ENCODE measurements around the gene FAM83C.

The FAM83C gene

DNA sequence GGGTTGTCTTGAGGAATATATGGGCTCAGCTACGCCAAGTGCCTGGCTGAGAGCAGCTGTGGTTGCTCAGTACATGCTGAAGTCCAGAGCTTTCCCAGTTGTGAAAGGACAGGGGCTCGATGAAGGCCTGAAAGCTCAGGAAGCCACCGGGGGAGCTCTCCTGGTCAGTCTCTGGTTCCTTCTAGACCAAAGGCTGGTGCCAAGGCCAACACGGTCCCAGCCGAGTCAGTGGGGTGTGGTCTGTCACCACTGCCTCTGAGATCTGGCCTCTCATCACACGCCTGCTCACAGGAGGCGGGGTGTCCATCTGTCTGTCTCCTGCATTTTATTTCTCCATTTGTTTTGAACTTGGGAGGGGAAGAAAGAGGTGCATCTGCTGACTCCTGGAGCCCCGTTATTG lies 4.9 kb upstream of the FAM83C start:
- no peak for DNase-seq

- no peak for DNase-seq
Measured at GRCh38 chr20:35296101-35296554, 3.9 kb upstream of the FAM83C start.

GRCh38 chr20:35295674-35296073 lies 3.4 kb upstream of the FAM83C start:
- no peak for DNase-seq

DNA sequence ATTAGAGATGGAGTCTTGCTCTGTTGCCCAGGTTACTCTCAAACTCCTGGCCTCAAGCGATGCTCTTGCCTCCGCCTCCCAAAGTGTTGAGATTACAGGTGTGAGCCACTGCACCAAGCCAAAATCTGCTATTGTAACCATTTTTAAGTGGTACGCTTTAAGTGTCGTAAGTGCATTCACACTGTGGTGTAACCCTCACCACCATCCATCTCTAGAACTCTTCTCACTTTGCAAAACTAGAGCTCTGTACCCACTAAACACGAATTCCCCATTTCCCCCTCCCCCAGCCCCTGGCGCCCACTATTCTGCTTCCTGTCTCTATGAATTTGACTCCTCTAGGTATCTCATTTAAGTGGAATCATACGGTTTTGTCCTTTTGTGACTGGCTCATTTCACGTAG lies 2.8 kb upstream of the FAM83C start:
- no peak for DNase-seq

DNA sequence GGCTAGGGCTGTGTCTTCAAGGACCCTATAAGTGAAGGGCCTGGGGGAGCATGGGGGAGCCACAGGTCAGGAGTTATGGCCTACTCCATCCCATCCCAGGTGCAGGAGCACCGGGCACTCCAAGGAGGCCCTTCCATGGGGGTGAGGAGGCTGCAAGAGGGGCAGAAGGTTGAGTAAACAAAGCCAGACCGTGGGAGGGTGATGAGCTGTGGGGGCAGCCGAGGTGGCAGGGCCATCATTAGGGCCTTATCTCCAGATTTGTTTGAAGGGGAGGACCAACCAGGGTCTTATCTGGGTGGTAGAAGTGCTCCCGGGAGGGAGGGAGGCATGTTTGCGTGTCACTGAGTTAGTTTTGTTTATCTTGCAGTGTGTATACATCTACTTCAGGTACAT lies 2.1 kb upstream of the FAM83C start:
- no peak for DNase-seq

- no peak for DNase-seq
Measured at GRCh38 chr20:35293303-35294292, 1.4 kb upstream of the FAM83C start.

DNA sequence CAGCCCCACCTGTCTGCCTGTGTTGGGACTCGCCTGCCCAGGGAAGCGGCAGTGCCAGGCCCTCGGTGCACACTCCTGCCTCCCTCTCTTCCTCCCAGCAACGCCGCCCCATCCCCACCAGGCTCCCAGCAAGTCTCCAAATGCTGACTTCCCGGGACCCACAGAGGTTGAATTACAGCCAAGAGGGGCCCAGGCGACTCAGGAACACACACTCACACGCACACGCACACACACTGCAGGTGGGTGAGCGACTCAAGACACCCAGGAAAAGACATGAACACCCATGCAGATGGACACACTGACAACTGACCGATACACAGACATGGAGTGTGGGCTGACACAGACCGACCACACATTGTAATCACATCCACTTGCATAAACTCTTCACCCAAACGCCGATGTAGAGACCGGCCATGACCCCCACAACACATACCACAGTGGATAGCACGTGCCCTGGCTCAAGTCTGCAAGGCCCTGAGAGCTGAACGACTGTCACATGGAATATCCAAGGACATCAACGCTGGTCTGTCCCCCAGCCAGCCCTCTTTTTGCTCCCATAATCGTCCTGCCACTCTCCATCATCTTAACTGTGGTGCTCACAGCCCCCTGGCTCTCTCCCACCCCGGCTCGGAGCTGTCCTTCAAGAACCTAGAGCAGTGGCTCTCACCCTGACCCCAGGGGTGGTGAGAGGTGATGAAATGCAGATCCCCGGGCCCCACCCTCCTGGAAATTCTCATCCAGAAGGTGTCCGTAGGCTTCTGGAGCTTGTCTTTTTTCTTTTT lies 470 bp upstream of the FAM83C start:
- no peak for DNase-seq

DNA sequence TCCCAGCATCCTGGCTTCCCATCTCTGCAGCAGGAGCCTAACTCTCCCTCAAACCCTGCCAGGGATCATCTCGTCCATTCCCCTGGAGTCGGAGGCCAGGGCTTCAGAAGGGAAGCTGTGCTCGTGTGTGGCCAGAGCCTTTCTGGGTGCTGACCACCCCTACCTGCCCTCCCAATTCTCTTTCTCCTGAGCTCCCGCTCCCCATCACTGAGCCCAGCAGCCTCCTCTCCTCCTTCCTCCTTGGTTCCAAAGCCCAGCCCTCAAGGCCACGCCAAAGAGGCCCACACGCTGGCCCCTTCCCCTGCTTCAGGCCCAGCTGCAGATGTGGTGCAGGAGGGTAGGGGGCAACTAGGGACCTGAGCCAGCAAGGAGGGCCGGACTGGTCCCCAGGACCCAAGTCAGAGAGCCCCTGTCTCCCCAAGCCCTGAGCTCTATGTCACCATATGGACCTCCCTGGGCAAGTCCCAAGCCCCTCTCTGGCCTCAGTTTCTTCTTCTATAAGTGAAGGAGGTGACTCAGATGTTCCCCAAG lies 1.3 kb downstream of the FAM83C start:
- no peak for DNase-seq

GRCh38 chr20:35290186-35290886 lies 1.9 kb downstream of the FAM83C start:
- DNase-seq = no peak

DNA sequence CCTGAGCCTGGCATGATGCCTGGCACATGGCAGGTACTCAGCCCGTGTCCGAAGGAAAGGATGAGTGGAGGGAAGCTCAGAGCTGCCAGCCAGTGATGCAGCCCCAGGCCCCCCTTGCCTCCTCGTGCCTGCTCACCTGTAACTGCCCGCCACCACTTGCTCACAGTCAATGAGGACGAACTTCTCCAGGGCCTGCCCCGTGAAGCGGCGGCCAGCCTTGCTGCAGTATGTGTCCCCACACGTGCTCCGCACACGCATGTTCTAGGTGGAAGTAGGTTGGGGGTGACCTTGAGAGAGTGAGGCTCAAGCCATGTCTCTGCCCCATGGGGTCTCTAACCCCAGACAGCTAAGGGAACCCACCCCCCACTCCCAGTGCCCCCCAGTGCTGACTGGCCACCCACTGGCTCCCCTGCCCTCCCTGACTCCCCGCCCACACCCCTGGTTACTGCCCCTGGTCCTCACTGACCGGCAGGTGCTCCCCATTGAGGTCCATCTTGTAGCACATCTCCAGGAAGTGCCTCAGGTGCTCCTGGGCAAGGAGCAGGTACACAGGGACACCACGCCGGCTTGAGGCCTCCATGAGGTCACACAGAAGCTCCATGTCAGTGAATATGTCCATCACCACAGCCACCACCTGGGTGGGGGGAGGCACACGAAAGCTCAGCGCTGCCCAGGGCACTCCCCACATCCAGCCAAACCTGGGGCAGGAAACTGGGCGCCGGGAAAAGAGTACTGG lies 3.7 kb downstream of the FAM83C start:
- DNase-seq = no peak

GRCh38 chr20:35287509-35288324 lies 4.5 kb downstream of the FAM83C start:
- no peak for DNase-seq

GRCh38 chr20:35286899-35287508 lies 5.2 kb downstream of the FAM83C start:
- no peak for DNase-seq

DNA sequence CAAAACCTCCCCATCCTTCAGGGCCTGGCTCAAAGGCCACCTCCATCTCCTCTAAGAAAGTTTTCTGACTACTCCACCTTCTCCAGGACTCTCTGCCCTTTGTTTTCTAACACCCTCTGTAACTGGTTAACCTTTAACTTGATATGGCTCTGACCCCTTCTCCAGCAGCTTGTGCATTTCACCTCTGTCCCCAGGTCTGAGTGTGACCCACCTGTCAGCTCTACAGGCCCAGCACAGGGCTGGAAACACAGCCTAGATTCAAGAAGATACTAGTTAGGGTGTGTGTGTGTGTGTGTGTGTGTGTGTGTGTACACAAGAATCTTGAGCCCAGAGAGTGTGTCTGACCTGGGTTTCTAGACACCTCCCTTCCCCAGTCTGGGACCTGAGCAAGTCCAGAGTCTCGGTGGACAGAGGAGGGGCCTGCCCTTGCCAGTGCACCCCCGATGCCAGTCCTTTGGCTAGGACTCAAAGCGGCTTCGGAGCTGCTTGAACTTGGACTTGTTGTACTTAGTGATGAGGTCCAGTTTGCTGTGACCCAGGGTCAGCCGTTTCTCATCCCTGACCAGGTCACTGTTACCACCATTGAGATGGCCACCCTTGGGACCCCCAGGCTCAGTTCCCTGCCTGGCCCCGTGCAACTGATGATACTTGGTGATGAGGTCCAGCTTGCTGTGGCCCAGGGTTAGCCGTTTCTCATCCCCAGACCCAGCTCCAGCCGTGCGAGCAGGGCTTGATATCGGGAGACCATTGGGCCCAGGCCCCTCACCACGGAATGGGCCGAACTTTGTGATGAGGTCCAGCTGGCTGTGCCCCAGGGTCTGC lies 5.9 kb downstream of the FAM83C start:
- no peak for DNase-seq

GRCh38 chr20:35285806-35286076 lies 6.5 kb downstream of the FAM83C start:
- DNase-seq = no peak

DNA sequence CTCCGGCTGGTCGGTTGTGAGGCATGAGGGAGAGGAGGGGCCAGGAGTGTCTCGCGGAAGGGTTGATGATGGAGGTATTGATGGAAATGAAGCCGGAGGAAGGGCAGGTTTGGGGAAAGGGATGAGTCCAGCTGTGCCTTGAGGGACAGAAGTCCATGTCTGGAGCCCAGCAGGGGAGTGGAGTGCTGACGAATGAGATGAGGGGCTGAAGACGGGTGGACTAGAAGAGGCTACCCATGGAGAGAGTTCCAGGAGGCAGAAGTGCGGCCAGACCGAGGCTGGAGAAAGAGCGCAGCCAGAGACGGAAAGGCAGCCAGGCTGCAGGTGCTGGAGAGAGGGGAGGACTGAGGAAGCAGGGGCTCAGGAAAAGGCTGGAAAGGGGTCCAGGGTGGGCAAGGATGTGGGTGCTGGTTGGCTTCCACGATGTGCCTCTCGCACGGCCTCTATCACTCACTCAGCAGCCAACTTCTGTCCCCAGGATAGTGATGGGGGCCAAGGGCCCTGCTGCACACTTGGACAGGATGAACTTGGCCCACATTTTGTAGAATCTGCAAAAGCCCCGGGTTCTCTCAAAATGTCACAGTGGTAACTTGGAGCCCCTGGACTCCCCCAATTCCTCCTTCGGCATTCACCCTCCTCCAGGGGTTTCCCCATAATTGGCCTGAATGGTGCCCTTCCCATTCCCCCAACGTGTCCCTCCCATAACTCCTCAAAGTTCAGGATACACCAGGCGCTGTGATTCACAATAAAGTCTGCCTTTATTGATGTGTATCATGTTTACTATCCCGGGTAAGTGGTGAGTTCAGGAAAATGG lies 7.0 kb downstream of the FAM83C start:
- no peak for DNase-seq

- peak; percentile 73 for DNase-seq
Measured at GRCh38 chr20:35284267-35284991, 7.8 kb downstream of the FAM83C start, which contains the start of gene EIF6. Gene EIF6 (minus strand): TSS chr20:35284772. CDS start chr20:35284487, 285 bp downstream.

- DNase-seq = peak; percentile 24
Measured at GRCh38 chr20:35283441-35284266, 8.6 kb downstream of the FAM83C start.

Data from stimulated activated CD4-positive, alpha-beta T cell treated with anti-CD3 and anti-CD28 coated beads, Interleukin-12 subunit alpha, Interleukin-12 subunit beta, amount 100 ng/mL, for 4 hours (primary cell).